ENCODE results near the gene ARL5A.

DNA sequence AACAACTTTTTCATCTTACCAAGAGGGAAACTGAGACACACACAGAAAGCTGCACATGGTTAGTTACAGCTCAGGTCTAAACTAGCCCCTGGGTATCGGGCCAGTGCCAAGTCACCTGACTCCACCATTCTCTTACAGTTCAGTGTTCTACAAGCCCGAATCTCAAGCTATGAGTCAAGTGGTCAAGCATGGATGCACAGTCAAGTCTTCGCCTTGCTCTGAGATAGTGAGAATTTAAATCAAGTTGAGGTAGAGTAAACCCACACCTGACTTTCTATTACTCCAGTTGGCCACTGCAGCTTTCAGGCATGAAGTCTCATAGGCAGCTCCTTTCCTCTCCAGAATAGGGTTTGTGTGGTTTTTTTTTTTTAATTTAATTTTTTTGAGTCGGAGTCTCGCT lies 34.5 kb upstream of the ARL5A start:
- TF ChIP-seq CTCF (IDR thresholded peaks at IDR 0.05) (no peak), POLR2A (IDR thresholded peaks at IDR 0.05) (no peak)

Data from body of pancreas (tissue), 4 donors.